Activated T-cell treated with anti-CD3 and anti-CD28 coated beads for 4 hours (primary cell): ENCODE results near the gene COLEC12.
"Not testable (repeated sequence)": the region's sequence is repeated elsewhere in the genome, so short reads cannot be mapped to it uniquely, and the experiment has no call there.

ENCODE experiments used
- DNase-seq: peaks from one replicate; pipeline ENCODE4 v3.0.0-alpha.2; 2020

Gene COLEC12

GRCh38 chr18:407191-407590 is 93.3 kb downstream of the COLEC12 start:
- no peak for DNase-seq

- DNase-seq, result no peak
Measured at GRCh38 chr18:406677-407076, 93.8 kb downstream of the COLEC12 start.

GRCh38 chr18:405006-405405 is 95.5 kb downstream of the COLEC12 start:
- DNase-seq, result not testable (repeated sequence)

- DNase-seq, result no peak
Measured at GRCh38 chr18:404061-404636, 96.4 kb downstream of the COLEC12 start.

GRCh38 chr18:402129-402528 is 98.4 kb downstream of the COLEC12 start:
- DNase-seq, result no peak

- DNase-seq, result no peak
Measured at GRCh38 chr18:400456-400855, 100.0 kb downstream of the COLEC12 start.

- no peak for DNase-seq
Measured at GRCh38 chr18:399631-400135, 100.8 kb downstream of the COLEC12 start.

- no peak for DNase-seq
Measured at GRCh38 chr18:398935-399630, 101.4 kb downstream of the COLEC12 start.

- no peak for DNase-seq
Measured at GRCh38 chr18:396556-396955, 103.9 kb downstream of the COLEC12 start.

GRCh38 chr18:396251-396555 is 104.3 kb downstream of the COLEC12 start:
- no peak for DNase-seq

- DNase-seq, result no peak
Measured at GRCh38 chr18:395456-396250, 104.8 kb downstream of the COLEC12 start.

GRCh38 chr18:394987-395362 is 105.5 kb downstream of the COLEC12 start:
- DNase-seq, result no peak

- no peak for DNase-seq
Measured at GRCh38 chr18:394262-394986, 106.1 kb downstream of the COLEC12 start.

GRCh38 chr18:393574-393957 is 106.9 kb downstream of the COLEC12 start:
- DNase-seq, result no peak

GRCh38 chr18:392928-393573 is 107.5 kb downstream of the COLEC12 start:
- DNase-seq, result no peak

GRCh38 chr18:390741-391478 is 109.6 kb downstream of the COLEC12 start:
- no peak for DNase-seq

- no peak for DNase-seq
Measured at GRCh38 chr18:389658-390357, 110.7 kb downstream of the COLEC12 start.

GRCh38 chr18:388200-388599 is 112.3 kb downstream of the COLEC12 start:
- no peak for DNase-seq

GRCh38 chr18:386994-387393 is 113.5 kb downstream of the COLEC12 start:
- DNase-seq, result no peak

- DNase-seq, result no peak
Measured at GRCh38 chr18:384897-385296, 115.6 kb downstream of the COLEC12 start.

GRCh38 chr18:383135-383534 is 117.4 kb downstream of the COLEC12 start:
- DNase-seq, result no peak
